Activated CD4-positive, alpha-beta T cell treated with anti-CD3 and anti-CD28 coated beads, Interleukin-2, amount 10 ng/mL, durations not matched to agents 24 days and 14 days (primary cell): ENCODE data around the gene TEX11. TPM values are rescaled to one million over a fixed set of nuclear protein-coding genes. Genes with fewer than 3 reads are reported as not detected.
"Not testable (repeated sequence)": the region's sequence is repeated elsewhere in the genome, so short reads cannot be mapped to it uniquely, and the experiment has no call there.

Experiments
- DNase-seq: peaks from one replicate; pipeline ENCODE4 v3.0.0; 2022
- H3K27ac Mint-ChIP-seq: one replicate; pipeline ENCODE4 v1.8.0; 2022; ENCODE audit warnings: mild to moderate bottlenecking, mixed read lengths
- H3K27me3 Mint-ChIP-seq: one replicate; pipeline ENCODE4 v1.8.0; 2022; ENCODE audit warnings: mixed read lengths
- H3K36me3 Mint-ChIP-seq: one replicate; pipeline ENCODE4 v1.8.0; 2022; ENCODE audit warnings: low read depth, mild to moderate bottlenecking, mixed read lengths
- H3K4me1 Mint-ChIP-seq: one replicate; pipeline ENCODE4 v1.8.0; 2021; ENCODE audit warnings: mixed read lengths
- H3K4me3 Mint-ChIP-seq: one replicate; pipeline ENCODE4 v1.8.0; 2022; ENCODE audit warnings: mild to moderate bottlenecking, moderate library complexity, mixed read lengths
- H3K9me3 Mint-ChIP-seq: one replicate; pipeline ENCODE4 v1.8.0; 2021; ENCODE audit warnings: mixed read lengths
- intact Hi-C: fragments of 100-400 bp; cut with micrococcal nuclease; formaldehyde crosslinking; loops from one replicate; pipeline ENCODE4 v1.15.1; 2023
- total RNA-seq: library from RNA; stranded (reverse); gene quantifications from 2 replicates; pipeline ENCODE4 v1.2.3, GENCODE V29; 2022

Gene TEX11
- total RNA-seq, 1 donor from 2014 or later: not detected

DNA sequence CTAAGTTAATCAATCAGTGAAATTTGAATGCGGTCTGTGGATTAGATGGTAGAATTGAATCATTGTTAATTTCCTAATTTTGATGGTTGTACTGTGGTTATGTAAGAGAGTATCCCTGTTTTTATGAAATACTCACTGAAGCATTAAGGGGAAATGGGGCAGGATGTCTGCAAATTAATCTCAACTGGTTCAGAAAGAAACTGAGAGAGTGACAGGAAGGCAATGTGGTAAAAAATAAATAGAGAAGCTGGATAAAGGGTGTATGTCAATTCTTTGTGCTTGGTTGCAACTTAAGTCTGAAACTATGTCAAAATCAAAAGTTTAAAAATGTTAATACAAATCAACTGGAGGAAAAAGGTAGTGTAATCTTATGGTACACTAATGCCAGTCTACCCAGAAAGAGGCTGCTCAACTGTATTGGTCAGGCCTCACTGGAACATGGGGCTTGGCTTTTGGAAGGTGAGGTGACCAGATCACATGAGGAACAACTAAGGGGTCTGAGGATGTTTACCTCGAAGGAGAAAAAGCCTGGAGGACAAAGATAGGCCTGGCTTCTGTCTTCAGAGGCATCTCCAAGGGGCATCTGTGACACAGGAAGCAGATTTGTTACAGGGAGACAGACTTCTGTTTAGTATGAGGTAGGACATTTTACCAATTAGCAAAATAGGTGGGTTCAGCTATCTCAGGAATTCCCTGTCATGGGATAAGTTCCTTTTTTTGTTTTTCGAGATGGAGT, 380.7 kb downstream of the TEX11 start:
- DNase-seq: no peak
- intact Hi-C loops: no loop called here
- peaks cover 8% of the 10 kb centered on the region for H3K4me1 Mint-ChIP-seq
- H3K4me3 Mint-ChIP-seq: no peak overlapping the region
- no peak overlapping the region for H3K27ac Mint-ChIP-seq
- no peaks in the 10 kb centered on the region for H3K27me3 Mint-ChIP-seq
- H3K36me3 Mint-ChIP-seq: no peaks in the 10 kb centered on the region
- no peaks in the 10 kb centered on the region for H3K9me3 Mint-ChIP-seq

GRCh38 chrX:70527053-70527452, 381.5 kb downstream of the TEX11 start:
- Mint-ChIP-seq H3K9me3 (no peaks in the 10 kb centered on the region), H3K36me3 (no peaks in the 10 kb centered on the region)
- no peak for DNase-seq

DNA sequence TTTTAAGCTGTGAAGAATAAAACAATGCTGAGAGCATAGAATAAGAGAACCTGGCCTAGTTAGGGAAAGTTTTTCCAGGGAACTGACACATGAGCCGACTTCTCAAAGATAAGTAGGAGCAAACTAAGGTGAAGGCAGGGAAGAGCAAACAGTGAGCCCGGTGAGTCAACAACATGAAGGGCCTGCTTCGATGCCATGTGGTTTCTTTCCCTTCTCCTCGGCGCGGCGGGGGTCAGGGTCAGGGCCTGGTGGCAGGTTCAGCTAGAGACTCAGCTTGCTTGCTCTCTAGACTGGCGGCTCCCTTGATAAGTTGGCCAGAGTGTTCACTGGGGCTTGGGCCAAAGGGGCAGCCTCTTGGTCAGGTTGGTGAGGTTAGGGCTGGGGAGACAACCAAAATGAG, 382.8 kb downstream of the TEX11 start:
- Mint-ChIP-seq H3K27ac (no peak overlapping the region), H3K9me3 (no peaks in the 10 kb centered on the region), H3K4me1 (peaks cover 8% of the 10 kb centered on the region), H3K27me3 (no peaks in the 10 kb centered on the region), H3K36me3 (no peaks in the 10 kb centered on the region), H3K4me3 (no peak overlapping the region)
- intact Hi-C loops: no loop called here
- DNase-seq: no peak

More at GRCh38 chrX:70527053-70527452, 381.5 kb downstream of the TEX11 start:
- Mint-ChIP-seq H3K4me1 (peaks cover 8% of the 10 kb centered on the region), H3K27ac (no peak overlapping the region), H3K4me3 (no peak overlapping the region), H3K27me3 (no peaks in the 10 kb centered on the region)
- intact Hi-C loops: no loop called here

- DNase-seq, H3K27ac Mint-ChIP-seq, H3K36me3 Mint-ChIP-seq, intact Hi-C loops, H3K4me3 Mint-ChIP-seq, H3K4me1 Mint-ChIP-seq: not testable (repeated sequence)
- Mint-ChIP-seq H3K27me3 (peaks cover 17% of the 10 kb centered on the region), H3K9me3 (peaks cover 11% of the 10 kb centered on the region)
Observed at GRCh38 chrX:70515692-70516091, 392.8 kb downstream of the TEX11 start.

DNA sequence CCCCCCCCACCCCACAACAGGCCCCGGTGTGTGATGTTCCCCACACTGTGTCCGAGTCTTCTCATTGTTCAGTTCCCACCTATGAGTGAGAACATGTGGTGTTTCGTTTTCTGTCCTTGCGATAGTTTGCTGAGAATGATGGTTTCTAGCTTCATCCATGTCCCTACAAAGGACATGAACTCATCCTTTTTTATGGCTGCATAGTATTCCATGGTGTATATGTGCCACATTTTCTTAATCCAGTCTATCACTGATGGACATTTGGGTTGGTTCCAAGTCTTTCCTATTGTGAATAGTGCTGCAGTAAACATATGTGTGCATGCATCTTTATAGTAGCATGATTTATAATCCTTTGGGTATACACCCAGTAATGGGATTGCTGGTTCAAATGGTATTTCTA, 393.2 kb downstream of the TEX11 start:
- H3K4me1 Mint-ChIP-seq, H3K27ac Mint-ChIP-seq, H3K4me3 Mint-ChIP-seq, intact Hi-C loops, H3K36me3 Mint-ChIP-seq, DNase-seq: not testable (repeated sequence)
- Mint-ChIP-seq H3K27me3 (peaks cover 17% of the 10 kb centered on the region), H3K9me3 (peaks cover 11% of the 10 kb centered on the region)

DNA sequence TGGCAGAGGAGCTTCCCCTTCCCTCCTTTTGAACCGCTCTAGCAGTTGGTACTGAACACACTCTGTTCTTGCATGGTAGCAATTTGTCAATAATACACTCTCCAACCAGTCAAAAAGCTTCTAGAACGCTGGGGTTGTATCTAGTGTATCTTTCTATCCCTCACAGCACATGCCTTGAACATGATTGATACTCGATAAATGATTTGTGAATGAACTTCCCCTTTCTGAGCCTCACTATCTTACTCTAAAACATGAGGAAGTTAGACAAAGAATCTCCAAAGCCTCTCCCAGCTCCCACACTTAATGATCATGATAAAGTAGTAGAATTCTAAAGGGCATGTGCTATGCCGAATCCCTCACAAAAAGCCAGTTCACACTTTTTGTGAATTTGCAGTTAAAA, 399.4 kb downstream of the TEX11 start:
- Mint-ChIP-seq H3K9me3 (peaks cover 9% of the 10 kb centered on the region), H3K4me3 (no peak overlapping the region), H3K27ac (peak overlapping the region; percentile 85), H3K27me3 (peaks cover 2% of the 10 kb centered on the region), H3K36me3 (peaks cover 9% of the 10 kb centered on the region), H3K4me1 (peaks cover 35% of the 10 kb centered on the region)
- DNase-seq: no peak
- intact Hi-C loops: loop anchor here (5.0 to 10.0 kb wide), 2 partner anchors 86 to 163 kb away; no protein-coding TSS in a partner anchor

DNA sequence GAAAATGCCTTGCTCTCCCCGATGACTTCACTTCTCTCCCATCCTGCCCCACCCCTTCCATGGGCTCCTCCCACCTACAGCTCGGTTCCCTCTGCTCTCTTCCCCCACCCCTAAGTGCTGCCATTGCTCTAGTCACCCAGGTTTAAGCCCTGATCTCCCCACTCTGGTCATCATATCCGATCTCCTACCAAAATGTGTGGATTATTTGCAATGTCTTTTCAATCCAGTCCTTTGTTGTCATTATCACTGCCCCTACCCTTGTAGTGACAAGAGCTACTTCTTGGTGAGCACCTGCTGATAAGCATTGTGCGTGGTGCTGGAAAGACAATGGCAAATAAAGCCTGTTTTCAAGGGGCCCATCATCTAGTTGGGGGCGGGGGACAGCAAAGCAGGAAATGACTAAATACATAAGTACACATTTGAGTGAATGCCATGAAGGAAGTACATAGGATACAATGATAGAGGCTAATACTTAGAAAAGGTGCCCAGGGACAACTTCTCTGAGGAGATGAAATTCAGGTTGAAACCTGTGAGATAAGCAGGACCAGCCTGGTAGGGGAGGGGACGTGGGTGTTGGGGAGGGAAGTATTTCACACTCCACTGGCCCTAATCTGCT, 400.1 kb downstream of the TEX11 start:
- Mint-ChIP-seq H3K27me3 (no peaks in the 10 kb centered on the region), H3K36me3 (peaks cover 9% of the 10 kb centered on the region), H3K9me3 (peaks cover 9% of the 10 kb centered on the region), H3K27ac (peak overlapping the region; percentile 85), H3K4me3 (peak overlapping the region; percentile 72), H3K4me1 (peaks cover 35% of the 10 kb centered on the region)
- intact Hi-C loops: loop anchor here (5.0 to 10.0 kb wide), 2 partner anchors 86 to 164 kb away; no protein-coding TSS in a partner anchor
- DNase-seq: peak; percentile 57

DNA sequence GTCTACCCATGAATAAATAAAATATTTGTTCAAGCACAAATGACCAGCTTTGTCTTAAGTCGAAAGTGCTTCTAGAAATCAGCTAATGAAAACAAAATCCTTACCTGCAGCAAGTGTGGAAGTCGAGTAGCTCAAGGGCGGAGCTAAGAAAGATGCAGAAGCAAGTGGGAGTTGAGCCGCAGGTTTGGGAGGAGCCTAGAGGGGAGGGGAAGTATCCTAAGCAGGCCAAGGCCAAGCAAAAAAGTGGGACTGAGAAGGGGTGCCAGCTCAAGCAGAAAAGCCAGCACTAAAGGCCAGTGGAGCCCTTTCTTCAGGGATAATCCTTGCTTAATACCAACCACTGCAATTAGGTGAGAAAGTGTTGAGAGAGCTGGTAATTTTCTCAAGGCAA, 403.1 kb downstream of the TEX11 start:
- H3K9me3 Mint-ChIP-seq: peaks cover 6% of the 10 kb centered on the region
- DNase-seq: no peak
- peaks cover 16% of the 10 kb centered on the region for H3K36me3 Mint-ChIP-seq
- intact Hi-C loops: loop anchor here (5.0 to 10.0 kb wide), 2 partner anchors 89 to 167 kb away; no protein-coding TSS in a partner anchor
- H3K4me1 Mint-ChIP-seq: peaks cover 35% of the 10 kb centered on the region
- peak overlapping the region; percentile 74 for H3K27ac Mint-ChIP-seq
- no peaks in the 10 kb centered on the region for H3K27me3 Mint-ChIP-seq
- H3K4me3 Mint-ChIP-seq: peak overlapping the region; percentile 28

DNA sequence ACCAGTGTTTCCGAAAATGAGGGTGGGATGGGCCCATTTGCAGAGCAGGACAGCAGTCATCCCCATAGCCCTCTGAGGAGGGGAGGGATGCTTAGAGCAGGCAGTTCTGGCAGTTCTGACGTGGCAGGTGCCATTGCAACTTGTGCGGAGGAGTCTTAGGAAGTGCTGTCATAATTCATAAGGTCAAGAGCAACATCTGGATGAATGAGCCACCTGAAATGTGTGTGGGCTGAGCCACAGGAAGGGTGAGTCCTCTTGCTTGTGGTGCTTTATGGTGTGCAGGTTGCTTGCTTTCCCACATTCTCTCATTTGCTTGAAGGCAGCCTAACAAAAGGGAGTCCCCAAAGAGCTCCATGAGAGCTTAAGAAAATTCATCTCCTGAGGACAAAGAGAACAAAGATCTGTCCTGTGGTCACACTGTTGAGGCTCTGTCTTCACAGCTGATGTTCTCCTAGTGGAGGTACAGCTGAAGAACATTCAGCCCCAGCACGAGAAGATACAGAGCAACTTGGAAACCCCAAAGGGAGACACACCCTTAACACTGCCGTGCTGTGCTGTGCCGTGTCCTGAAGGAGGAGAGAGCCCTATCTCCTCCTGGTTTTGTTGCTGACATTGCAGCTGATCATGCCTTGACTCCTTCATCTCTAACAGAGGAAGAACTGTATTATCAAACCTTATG, 403.6 kb downstream of the TEX11 start:
- peaks cover 18% of the 10 kb centered on the region for H3K36me3 Mint-ChIP-seq
- H3K4me1 Mint-ChIP-seq: peaks cover 35% of the 10 kb centered on the region
- H3K27ac Mint-ChIP-seq: peak overlapping the region; percentile 74
- peak; percentile 62 for DNase-seq
- peaks cover 6% of the 10 kb centered on the region for H3K9me3 Mint-ChIP-seq
- peak overlapping the region; percentile 28 for H3K4me3 Mint-ChIP-seq
- H3K27me3 Mint-ChIP-seq: no peaks in the 10 kb centered on the region
- intact Hi-C loops: loop anchor here (1.0 to 10.0 kb wide), 3 partner anchors 49 to 167 kb away; no protein-coding TSS in a partner anchor

DNA sequence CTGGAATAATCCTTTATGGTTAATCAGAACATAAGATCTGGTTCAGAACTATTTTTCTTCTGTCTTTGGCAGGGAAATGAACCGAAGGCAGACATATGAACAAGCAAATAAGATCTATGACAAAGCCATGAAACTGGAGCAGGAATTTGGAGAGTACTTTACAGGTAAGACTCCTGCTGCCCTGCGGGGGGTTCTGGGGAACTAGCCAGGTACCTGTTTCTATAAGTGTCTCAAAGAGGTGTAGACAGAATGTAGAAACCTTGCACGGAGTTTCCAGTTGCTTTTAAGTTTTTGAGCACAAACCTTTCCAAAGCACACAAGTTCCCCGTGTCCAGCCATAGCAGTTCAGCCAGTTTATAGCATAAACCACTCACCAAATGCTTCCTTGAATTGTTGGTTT, 407.7 kb downstream of the TEX11 start:
- Mint-ChIP-seq H3K36me3 (peaks cover 30% of the 10 kb centered on the region), H3K4me1 (peaks cover 12% of the 10 kb centered on the region), H3K27me3 (no peaks in the 10 kb centered on the region), H3K4me3 (no peak overlapping the region), H3K9me3 (no peaks in the 10 kb centered on the region), H3K27ac (no peak overlapping the region)
- intact Hi-C loops: loop anchor here (10.0 kb wide), 1 partner anchor 94 kb away; no protein-coding TSS in a partner anchor
- no peak for DNase-seq

GRCh38 chrX:70498129-70498528, 410.4 kb downstream of the TEX11 start:
- intact Hi-C loops: no loop called here
- Mint-ChIP-seq H3K27me3 (no peaks in the 10 kb centered on the region), H3K36me3 (peaks cover 34% of the 10 kb centered on the region), H3K9me3 (no peaks in the 10 kb centered on the region), H3K4me3 (no peak overlapping the region), H3K27ac (no peak overlapping the region), H3K4me1 (peaks cover 3% of the 10 kb centered on the region)
- DNase-seq: no peak

- Mint-ChIP-seq H3K4me3 (no peak overlapping the region), H3K36me3 (peaks cover 41% of the 10 kb centered on the region), H3K4me1 (peaks cover 5% of the 10 kb centered on the region), H3K27ac (no peak overlapping the region), H3K9me3 (no peaks in the 10 kb centered on the region), H3K27me3 (no peaks in the 10 kb centered on the region)
- intact Hi-C loops: no loop called here
- no peak for DNase-seq
Observed at GRCh38 chrX:70497026-70497425, 411.5 kb downstream of the TEX11 start.

GRCh38 chrX:70496491-70496890, 412.0 kb downstream of the TEX11 start:
- H3K4me1 Mint-ChIP-seq: peaks cover 11% of the 10 kb centered on the region
- intact Hi-C loops: no loop called here
- no peak for DNase-seq
- no peak overlapping the region for H3K4me3 Mint-ChIP-seq
- peaks cover 45% of the 10 kb centered on the region for H3K36me3 Mint-ChIP-seq
- H3K27me3 Mint-ChIP-seq: no peaks in the 10 kb centered on the region
- H3K9me3 Mint-ChIP-seq: no peaks in the 10 kb centered on the region
- no peak overlapping the region for H3K27ac Mint-ChIP-seq

GRCh38 chrX:70494441-70494840, 414.1 kb downstream of the TEX11 start:
- peaks cover 45% of the 10 kb centered on the region for H3K36me3 Mint-ChIP-seq
- intact Hi-C loops: no loop called here
- no peak overlapping the region for H3K4me3 Mint-ChIP-seq
- no peak for DNase-seq
- H3K9me3 Mint-ChIP-seq: no peaks in the 10 kb centered on the region
- no peak overlapping the region for H3K27ac Mint-ChIP-seq
- peaks cover 11% of the 10 kb centered on the region for H3K4me1 Mint-ChIP-seq
- H3K27me3 Mint-ChIP-seq: no peaks in the 10 kb centered on the region
